Stimulated activated CD8-positive, alpha-beta memory T cell treated with anti-CD3 and anti-CD28 coated beads, Interleukin-2, amount 100 ng/mL, for 48 hours (primary cell): Measurements from ENCODE around the gene AHNAK2.
"Not testable (repeated sequence)": the region's sequence is repeated elsewhere in the genome, so short reads cannot be mapped to it uniquely, and the experiment has no call there.

Experiments
- DNase-seq, 2 donors: peaks; one replicate each; pipeline ENCODE4 v3.0.0-alpha.2; 2020; ENCODE audit warnings: low read depth in 2 of 2

Gene AHNAK2

GRCh38 chr14:104927432-104927816 is 50.8 kb downstream of the AHNAK2 start:
- no peak for DNase-seq

DNA sequence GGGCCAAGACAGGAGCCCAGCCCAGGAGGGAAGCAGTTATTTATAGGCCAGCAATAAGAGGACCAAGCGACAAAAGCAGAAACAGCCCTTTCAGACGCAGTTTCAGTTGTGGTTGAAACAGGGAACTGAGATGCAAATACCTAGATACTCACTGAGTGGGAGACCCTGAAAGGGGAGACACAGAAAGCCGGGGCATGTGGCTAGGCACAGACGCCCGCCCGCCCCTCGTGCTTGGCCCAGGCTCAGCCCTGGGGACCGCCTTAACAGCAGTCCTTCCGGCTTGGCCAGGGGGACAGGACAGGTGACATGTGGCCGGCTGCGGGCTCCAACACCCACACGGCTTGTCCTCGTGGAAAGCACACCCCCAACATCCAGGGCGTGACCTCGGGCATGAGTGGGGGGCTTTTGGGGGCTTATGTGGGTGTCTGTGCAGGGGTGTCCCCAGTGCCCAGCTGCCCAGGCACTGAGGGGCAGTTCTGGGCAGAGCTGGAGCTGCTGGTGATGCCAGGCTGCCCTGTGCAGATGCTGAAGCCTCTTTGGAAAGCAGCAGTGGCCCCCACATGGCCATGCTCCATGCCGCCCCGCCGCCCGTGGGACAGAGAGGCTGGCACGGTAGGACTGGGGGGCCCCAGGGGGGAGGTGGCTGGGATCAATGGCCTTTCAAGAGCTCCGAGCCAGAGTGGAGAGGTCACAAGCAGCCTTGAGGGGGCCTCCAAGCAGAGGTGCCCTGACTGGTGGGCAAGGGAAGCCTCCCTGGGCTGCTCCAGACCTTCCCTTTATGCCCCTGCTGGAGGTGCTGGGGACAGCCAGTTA is 51.3 kb downstream of the AHNAK2 start:
- peak in 1 of 2 donors; percentile 34 for DNase-seq

- no peak for DNase-seq
Measured at GRCh38 chr14:104925855-104926609, 52.1 kb downstream of the AHNAK2 start.

- DNase-seq, result no peak
Measured at GRCh38 chr14:104925214-104925854, 52.8 kb downstream of the AHNAK2 start.

DNA sequence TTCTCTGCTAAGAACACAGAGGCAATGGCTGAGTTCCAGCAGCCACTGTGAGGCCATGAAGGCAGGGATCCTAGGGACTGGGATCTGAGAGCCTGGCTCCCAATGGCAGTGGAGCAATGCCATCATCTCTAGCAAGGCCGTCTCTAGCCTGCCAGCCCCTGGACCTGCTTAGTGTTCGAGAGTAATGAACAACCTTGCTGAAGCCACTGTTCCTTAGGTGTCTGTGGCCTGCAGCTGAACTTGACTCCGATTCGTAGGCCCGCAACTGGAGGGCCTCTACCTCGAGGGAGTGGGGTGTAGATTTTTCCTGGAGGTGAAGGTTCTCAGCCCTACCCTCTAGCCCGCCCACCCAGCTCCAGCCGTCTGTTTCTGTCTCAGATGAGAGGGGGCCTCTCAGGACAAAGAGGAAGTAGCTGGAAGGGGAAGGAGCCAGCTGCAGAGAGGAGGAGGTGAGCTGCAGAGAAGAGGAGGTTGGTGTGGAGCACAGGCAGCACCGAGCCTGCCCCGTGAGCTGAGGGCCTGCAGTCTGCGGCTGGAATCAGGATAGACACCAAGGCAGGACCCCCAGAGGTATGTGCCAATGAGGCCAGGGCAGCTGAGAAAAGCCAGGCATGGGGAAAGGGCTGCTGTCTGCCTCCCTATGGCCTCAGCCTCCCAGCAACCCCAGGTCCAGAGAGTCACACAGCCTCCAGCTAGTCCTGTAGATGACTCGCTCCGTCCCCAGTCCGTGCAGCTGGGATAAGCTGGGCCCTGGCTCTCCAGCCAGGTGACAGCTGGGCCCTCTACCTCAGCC is 53.6 kb downstream of the AHNAK2 start, which contains the start of gene PLD4:
Gene PLD4, plus strand, starts transcription at position 459 of the 793 bp plus-strand sequence. CDS start 2,262 bp downstream, outside the sequence.
- no peak for DNase-seq

- no peak for DNase-seq
Measured at GRCh38 chr14:104923640-104924420, 54.3 kb downstream of the AHNAK2 start.

DNA sequence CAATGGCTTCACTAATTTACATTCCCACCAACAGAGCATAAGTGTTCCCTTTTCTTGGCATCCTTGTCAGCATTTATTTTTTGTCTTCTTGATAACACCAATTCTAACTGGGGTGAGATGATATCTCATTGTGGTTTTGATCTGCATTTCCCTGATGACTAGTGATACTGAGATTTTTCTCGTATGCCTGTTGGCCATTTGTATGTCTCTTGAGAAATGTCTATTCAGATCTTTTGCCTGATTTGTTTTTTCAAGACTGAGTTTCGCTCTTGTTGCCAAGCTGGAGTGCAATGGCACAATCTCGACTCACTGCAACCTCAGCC is 58.2 kb downstream of the AHNAK2 start:
- no peak for DNase-seq

- DNase-seq, result not testable (repeated sequence)
Measured at GRCh38 chr14:104919152-104919992, 58.8 kb downstream of the AHNAK2 start.

DNA sequence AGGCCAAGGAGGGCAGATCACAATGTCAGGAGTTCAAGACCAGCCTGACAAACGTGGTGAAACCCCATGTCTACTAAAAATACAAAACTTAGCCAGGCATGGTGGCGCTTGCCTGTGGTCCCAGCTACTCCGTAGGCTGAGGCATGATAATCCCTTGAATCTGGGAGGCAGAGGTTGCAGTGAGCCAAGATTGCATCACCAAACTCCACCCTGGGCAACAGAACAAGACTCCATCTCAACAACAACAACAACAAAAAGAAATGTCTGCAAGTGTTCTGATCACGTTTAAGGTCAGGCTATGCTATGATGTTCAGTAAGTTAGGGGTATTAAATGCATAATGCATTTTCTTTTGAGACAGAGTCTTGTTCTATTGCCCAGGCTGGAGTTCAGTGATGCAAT is 60.2 kb downstream of the AHNAK2 start:
- no peak for DNase-seq

GRCh38 chr14:104917116-104917515 is 61.1 kb downstream of the AHNAK2 start:
- DNase-seq, result no peak

DNA sequence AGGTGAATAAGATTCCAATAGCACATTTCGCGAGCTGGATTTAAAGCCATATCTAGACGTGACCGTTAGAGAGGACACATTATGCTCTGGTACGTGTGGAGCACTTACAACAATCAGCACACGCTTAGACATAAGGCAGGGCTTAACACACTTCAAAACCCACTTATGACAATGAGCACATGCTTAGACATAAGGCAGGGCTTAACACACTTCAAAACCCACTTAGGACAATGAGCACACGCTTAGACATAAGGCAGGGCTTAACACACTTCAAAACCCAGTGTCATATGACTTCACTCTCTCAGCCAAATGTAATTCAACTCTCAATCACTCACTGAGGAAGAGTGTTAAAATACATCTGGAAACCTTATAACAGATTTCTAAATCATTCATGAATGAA is 64.7 kb downstream of the AHNAK2 start:
- DNase-seq, result no peak

DNA sequence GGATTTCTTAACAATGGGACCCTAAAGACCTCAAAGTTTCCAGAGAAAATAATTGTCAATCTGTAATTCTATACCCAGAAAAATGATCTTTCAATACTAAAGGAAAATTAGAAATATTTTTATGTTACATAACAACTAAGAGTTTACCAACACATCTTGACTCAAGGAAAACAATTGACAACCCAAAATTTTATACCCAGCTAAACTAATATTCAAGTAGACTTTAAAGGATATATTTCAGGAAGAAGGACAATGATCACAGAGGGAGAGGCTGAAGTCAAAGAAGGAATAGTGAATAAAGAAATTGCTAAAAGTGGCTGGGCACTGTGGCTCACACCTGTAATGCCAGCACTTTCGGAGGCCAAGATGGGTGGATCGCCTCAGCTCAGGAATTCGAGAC is 66.1 kb downstream of the AHNAK2 start:
- no peak for DNase-seq

- no peak for DNase-seq
Measured at GRCh38 chr14:104908303-104908702, 69.9 kb downstream of the AHNAK2 start.

DNA sequence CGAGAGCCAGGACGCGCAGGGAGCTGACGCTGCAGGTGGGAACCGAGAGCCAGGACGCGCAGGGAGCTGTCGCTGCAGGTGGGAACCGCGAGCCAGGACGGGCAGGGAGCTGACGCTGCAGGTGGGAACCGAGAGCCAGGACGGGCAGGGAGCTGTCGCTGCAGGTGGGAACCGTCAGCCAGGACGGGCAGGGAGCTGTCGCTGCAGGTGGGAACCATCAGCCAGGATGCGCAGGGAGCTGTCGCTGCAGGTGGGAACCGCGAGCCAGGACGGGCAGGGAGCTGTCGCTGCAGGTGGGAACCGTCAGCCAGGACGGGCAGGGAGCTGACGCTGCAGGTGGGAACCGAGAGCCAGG is 72.6 kb downstream of the AHNAK2 start:
- not testable (repeated sequence) for DNase-seq

GRCh38 chr14:104904650-104905578 is 73.3 kb downstream of the AHNAK2 start:
- not testable (repeated sequence) for DNase-seq

DNA sequence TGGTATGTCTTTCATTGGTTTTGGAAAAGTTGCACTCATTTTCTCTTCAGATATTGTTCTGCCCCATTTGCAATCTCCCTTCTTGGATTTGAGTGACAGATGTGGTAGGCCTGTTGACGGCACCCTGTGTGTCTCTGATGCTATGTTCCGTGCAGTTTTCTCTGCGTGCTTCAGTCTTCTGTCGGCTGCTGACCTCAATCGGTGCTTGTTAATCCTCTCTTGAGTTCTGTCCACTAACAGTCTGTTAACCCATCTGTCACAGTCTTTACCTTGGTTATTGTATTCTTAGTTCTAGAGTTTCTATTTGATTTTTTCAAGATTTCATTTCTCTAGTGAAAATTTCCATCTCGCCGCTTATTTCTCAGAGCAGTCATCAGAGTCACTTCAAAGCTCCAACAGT is 74.2 kb downstream of the AHNAK2 start:
- no peak for DNase-seq

- no peak for DNase-seq
Measured at GRCh38 chr14:104900639-104901512, 77.3 kb downstream of the AHNAK2 start.

- DNase-seq, result no peak
Measured at GRCh38 chr14:104899781-104900180, 78.4 kb downstream of the AHNAK2 start.
